HG02943 (cell line): Measurements from ENCODE around the gene TAS1R1.
A peak's percentile ranks its signal among the peaks of the same experiment; 100 is the strongest.
"Not testable (repeated sequence)": the region's sequence is repeated elsewhere in the genome, so short reads cannot be mapped to it uniquely, and the experiment has no call there.

ENCODE experiments used
- ATAC-seq: cut with Tn5 transposase; IDR thresholded peaks from one replicate; pipeline ENCODE4 v1.9.1; 2021; ENCODE audit warnings: mild to moderate bottlenecking, low read depth, moderate library complexity; ENCODE audit not compliant: unreplicated experiment

The TAS1R1 gene

GRCh38 chr1:6519935-6520671 lies 35.0 kb upstream of the TAS1R1 start:
- no peak for ATAC-seq

- ATAC-seq: no peak
Observed at GRCh38 chr1:6521536-6521935, 33.6 kb upstream of the TAS1R1 start.

GRCh38 chr1:6523566-6523965 lies 31.5 kb upstream of the TAS1R1 start:
- ATAC-seq: no peak

GRCh38 chr1:6526316-6526715 lies 28.8 kb upstream of the TAS1R1 start:
- ATAC-seq: no peak

GRCh38 chr1:6528492-6528891 lies 26.6 kb upstream of the TAS1R1 start:
- ATAC-seq: no peak

GRCh38 chr1:6530504-6531160 lies 24.5 kb upstream of the TAS1R1 start:
- no peak for ATAC-seq

- no peak for ATAC-seq
Observed at GRCh38 chr1:6531996-6532395, 23.1 kb upstream of the TAS1R1 start.

GRCh38 chr1:6534248-6534822 lies 20.8 kb upstream of the TAS1R1 start:
- no peak for ATAC-seq

- no peak for ATAC-seq
Observed at GRCh38 chr1:6535214-6535613, 19.9 kb upstream of the TAS1R1 start.

- no peak for ATAC-seq
Observed at GRCh38 chr1:6536291-6536690, 18.8 kb upstream of the TAS1R1 start.

- no peak for ATAC-seq
Observed at GRCh38 chr1:6538956-6539355, 16.2 kb upstream of the TAS1R1 start.

- ATAC-seq: no peak
Observed at GRCh38 chr1:6544831-6545230, 10.3 kb upstream of the TAS1R1 start.

GRCh38 chr1:6545276-6546112 lies 9.6 kb upstream of the TAS1R1 start:
- ATAC-seq: no peak

- ATAC-seq: no peak
Observed at GRCh38 chr1:6546326-6546725, 8.8 kb upstream of the TAS1R1 start.

- no peak for ATAC-seq
Observed at GRCh38 chr1:6547301-6547700, 7.8 kb upstream of the TAS1R1 start.

GRCh38 chr1:6554031-6554906 lies 838 bp upstream of the TAS1R1 start, which contains the start of gene NOL9:
TSS of gene NOL9 (minus strand) at chr1:6554513. CDS start at chr1:6554502, 11 bp downstream.
- ATAC-seq: peak; percentile 80

GRCh38 chr1:6557597-6557996 lies 2.5 kb downstream of the TAS1R1 start:
- ATAC-seq: no peak

GRCh38 chr1:6559161-6559560 lies 4.1 kb downstream of the TAS1R1 start:
- ATAC-seq: not testable (repeated sequence)

GRCh38 chr1:6560267-6560666 lies 5.2 kb downstream of the TAS1R1 start:
- ATAC-seq: no peak

- ATAC-seq: no peak
Observed at GRCh38 chr1:6569033-6569432, 13.9 kb downstream of the TAS1R1 start.
